ENCODE measurements around the gene WWOX. TPM values are rescaled to one million over a fixed set of nuclear protein-coding genes. Genes with fewer than 3 reads are reported as not detected.

WWOX gene
- total RNA-seq, 1 donor from 2014 or later, result 43.2 TPM

DNA sequence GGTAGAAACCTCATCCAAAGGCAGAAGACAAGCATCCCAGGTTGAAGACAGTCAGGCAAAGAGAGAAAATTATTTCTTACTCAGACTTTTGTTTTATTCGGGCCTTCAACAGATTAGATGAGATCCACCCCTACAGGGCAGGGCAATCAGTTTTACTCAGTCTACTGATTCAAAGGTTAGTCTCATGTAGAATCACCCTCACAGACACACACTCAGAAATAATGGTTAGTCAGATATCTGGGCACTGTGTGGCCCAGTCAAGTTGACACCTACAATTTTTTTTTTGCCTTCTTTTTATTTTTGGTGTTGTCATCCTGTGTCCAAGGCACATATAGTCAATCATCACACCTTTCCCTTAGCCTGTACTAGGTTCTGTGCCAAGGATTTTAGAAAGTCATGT is 729.8 kb downstream of the WWOX start:
- peaks cover 2% of the 10 kb centered on the region for H3K9me3 Mint-ChIP-seq (ENCODE audit: low read depth)
- no peaks in the 10 kb centered on the region for H3K27me3 Mint-ChIP-seq
- no peaks in the 10 kb centered on the region for H3K4me1 Mint-ChIP-seq (ENCODE audit: low read depth)
- TF ChIP-seq, protein P1, sequence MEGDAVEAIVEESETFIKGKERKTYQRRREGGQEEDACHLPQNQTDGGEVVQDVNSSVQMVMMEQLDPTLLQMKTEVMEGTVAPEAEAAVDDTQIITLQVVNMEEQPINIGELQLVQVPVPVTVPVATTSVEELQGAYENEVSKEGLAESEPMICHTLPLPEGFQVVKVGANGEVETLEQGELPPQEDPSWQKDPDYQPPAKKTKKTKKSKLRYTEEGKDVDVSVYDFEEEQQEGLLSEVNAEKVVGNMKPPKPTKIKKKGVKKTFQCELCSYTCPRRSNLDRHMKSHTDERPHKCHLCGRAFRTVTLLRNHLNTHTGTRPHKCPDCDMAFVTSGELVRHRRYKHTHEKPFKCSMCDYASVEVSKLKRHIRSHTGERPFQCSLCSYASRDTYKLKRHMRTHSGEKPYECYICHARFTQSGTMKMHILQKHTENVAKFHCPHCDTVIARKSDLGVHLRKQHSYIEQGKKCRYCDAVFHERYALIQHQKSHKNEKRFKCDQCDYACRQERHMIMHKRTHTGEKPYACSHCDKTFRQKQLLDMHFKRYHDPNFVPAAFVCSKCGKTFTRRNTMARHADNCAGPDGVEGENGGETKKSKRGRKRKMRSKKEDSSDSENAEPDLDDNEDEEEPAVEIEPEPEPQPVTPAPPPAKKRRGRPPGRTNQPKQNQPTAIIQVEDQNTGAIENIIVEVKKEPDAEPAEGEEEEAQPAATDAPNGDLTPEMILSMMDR (IDR thresholded peaks at IDR 0.05; ENCODE audit: unreplicated experiment), result no peak
- DNase-seq (ENCODE audit: low spot score, unreplicated experiment), result no peak
- no peak overlapping the region for H3K4me3 Mint-ChIP-seq (ENCODE audit: low read depth)
- no peaks in the 10 kb centered on the region for H3K36me3 Mint-ChIP-seq (ENCODE audit: insufficient read depth)
- no peak overlapping the region for H3K27ac Mint-ChIP-seq

DNA sequence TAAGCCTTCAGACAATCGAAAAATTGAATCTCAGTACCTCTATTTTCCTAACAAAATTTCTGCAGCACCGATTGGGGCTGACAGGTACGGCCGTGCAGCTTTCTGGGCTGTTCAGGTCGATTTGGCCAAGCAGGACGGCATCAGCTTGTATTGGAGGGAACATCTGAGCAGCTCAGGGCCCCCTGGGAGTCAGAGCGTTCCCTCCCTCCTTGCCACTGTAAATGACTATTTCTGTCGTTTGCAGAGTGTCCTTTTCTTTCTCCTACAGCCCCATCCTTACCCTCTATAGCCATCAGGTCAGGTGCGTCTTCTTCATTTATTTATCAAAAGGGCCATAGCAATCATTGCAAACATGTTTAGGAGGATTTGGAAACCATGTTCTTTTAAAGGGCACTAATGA is 731.1 kb downstream of the WWOX start:
- Mint-ChIP-seq H3K9me3 (ENCODE audit: low read depth) (no peaks in the 10 kb centered on the region), H3K27me3 (no peaks in the 10 kb centered on the region), H3K4me1 (ENCODE audit: low read depth) (no peaks in the 10 kb centered on the region), H3K36me3 (ENCODE audit: insufficient read depth) (no peaks in the 10 kb centered on the region), H3K4me3 (ENCODE audit: low read depth) (no peak overlapping the region), H3K27ac (no peak overlapping the region)
- no peak for DNase-seq (ENCODE audit: low spot score, unreplicated experiment)
- TF ChIP-seq, protein P1 (IDR thresholded peaks at IDR 0.05; ENCODE audit: unreplicated experiment), result no peak

- H3K27me3 Mint-ChIP-seq, result no peaks in the 10 kb centered on the region
- H3K36me3 Mint-ChIP-seq (ENCODE audit: insufficient read depth), result no peaks in the 10 kb centered on the region
- no peaks in the 10 kb centered on the region for H3K4me1 Mint-ChIP-seq (ENCODE audit: low read depth)
- TF ChIP-seq, protein P1 (IDR thresholded peaks at IDR 0.05; ENCODE audit: unreplicated experiment), result no peak
- no peak overlapping the region for H3K27ac Mint-ChIP-seq
- H3K9me3 Mint-ChIP-seq (ENCODE audit: low read depth), result no peaks in the 10 kb centered on the region
- H3K4me3 Mint-ChIP-seq (ENCODE audit: low read depth), result no peak overlapping the region
- no peak for DNase-seq (ENCODE audit: low spot score, unreplicated experiment)
These were observed 732.6 kb downstream of the WWOX start for GRCh38 chr16:78832100-78832499.

- Mint-ChIP-seq H3K4me3 (ENCODE audit: low read depth) (no peak overlapping the region), H3K27ac (no peak overlapping the region), H3K4me1 (ENCODE audit: low read depth) (no peaks in the 10 kb centered on the region), H3K27me3 (no peaks in the 10 kb centered on the region), H3K9me3 (ENCODE audit: low read depth) (no peaks in the 10 kb centered on the region), H3K36me3 (ENCODE audit: insufficient read depth) (no peaks in the 10 kb centered on the region)
- no peak for DNase-seq (ENCODE audit: low spot score, unreplicated experiment)
- TF ChIP-seq, protein P1 (IDR thresholded peaks at IDR 0.05; ENCODE audit: unreplicated experiment), result no peak
These were observed 737.5 kb downstream of the WWOX start for GRCh38 chr16:78836802-78837491.

GRCh38 chr16:78837706-78838105 is 738.3 kb downstream of the WWOX start:
- no peak for DNase-seq (ENCODE audit: low spot score, unreplicated experiment)
- H3K4me3 Mint-ChIP-seq (ENCODE audit: low read depth), result no peak overlapping the region

More at GRCh38 chr16:78837706-78838105, 738.3 kb downstream of the WWOX start:
- Mint-ChIP-seq H3K27me3 (no peaks in the 10 kb centered on the region), H3K36me3 (ENCODE audit: insufficient read depth) (no peaks in the 10 kb centered on the region), H3K9me3 (ENCODE audit: low read depth) (no peaks in the 10 kb centered on the region), H3K4me1 (ENCODE audit: low read depth) (no peaks in the 10 kb centered on the region), H3K27ac (no peak overlapping the region)
- TF ChIP-seq, protein P1 (IDR thresholded peaks at IDR 0.05; ENCODE audit: unreplicated experiment), result no peak
